Measurements from ENCODE around the gene GABRG3.
A peak's percentile ranks its signal among the peaks of the same experiment; 100 is the strongest.

Gene GABRG3

GRCh38 chr15:27480141-27480530 is 509.2 kb downstream of the GABRG3 start:
- DNase-seq, result no peak

GRCh38 chr15:27480642-27481041 is 509.7 kb downstream of the GABRG3 start:
- DNase-seq, result no peak

GRCh38 chr15:27481768-27482167 is 510.8 kb downstream of the GABRG3 start:
- no peak for DNase-seq

- DNase-seq, result no peak
Observed at GRCh38 chr15:27482287-27482686, 511.3 kb downstream of the GABRG3 start.

GRCh38 chr15:27483124-27483523 is 512.1 kb downstream of the GABRG3 start:
- no peak for DNase-seq

GRCh38 chr15:27485265-27485664 is 514.3 kb downstream of the GABRG3 start:
- DNase-seq, result no peak

- no peak for DNase-seq
Observed at GRCh38 chr15:27486051-27486450, 515.1 kb downstream of the GABRG3 start.

- no peak for DNase-seq
Observed at GRCh38 chr15:27486683-27487647, 516.0 kb downstream of the GABRG3 start.

GRCh38 chr15:27487846-27488245 is 516.9 kb downstream of the GABRG3 start:
- no peak for DNase-seq

- no peak for DNase-seq
Observed at GRCh38 chr15:27490867-27491595, 520.0 kb downstream of the GABRG3 start.

GRCh38 chr15:27491666-27492621 is 521.0 kb downstream of the GABRG3 start:
- DNase-seq, result peak; percentile 78

GRCh38 chr15:27495963-27496459 is 525.0 kb downstream of the GABRG3 start:
- no peak for DNase-seq

- no peak for DNase-seq
Observed at GRCh38 chr15:27498700-27499099, 527.7 kb downstream of the GABRG3 start.

GRCh38 chr15:27499191-27499590 is 528.2 kb downstream of the GABRG3 start:
- DNase-seq, result peak; percentile 21

GRCh38 chr15:27499719-27500118 is 528.7 kb downstream of the GABRG3 start:
- no peak for DNase-seq

GRCh38 chr15:27500206-27500605 is 529.2 kb downstream of the GABRG3 start:
- no peak for DNase-seq

GRCh38 chr15:27506752-27507151 is 535.8 kb downstream of the GABRG3 start:
- no peak for DNase-seq

- DNase-seq, result no peak
Observed at GRCh38 chr15:27509014-27509413, 538.0 kb downstream of the GABRG3 start.

GRCh38 chr15:27512281-27513001 is 541.5 kb downstream of the GABRG3 start:
- DNase-seq, result no peak

- DNase-seq, result no peak
Observed at GRCh38 chr15:27514526-27514925, 543.5 kb downstream of the GABRG3 start.

- DNase-seq, result no peak
Observed at GRCh38 chr15:27527490-27528067, 556.6 kb downstream of the GABRG3 start.
